Measurements from ENCODE around the gene FRY.

The FRY gene

DNA sequence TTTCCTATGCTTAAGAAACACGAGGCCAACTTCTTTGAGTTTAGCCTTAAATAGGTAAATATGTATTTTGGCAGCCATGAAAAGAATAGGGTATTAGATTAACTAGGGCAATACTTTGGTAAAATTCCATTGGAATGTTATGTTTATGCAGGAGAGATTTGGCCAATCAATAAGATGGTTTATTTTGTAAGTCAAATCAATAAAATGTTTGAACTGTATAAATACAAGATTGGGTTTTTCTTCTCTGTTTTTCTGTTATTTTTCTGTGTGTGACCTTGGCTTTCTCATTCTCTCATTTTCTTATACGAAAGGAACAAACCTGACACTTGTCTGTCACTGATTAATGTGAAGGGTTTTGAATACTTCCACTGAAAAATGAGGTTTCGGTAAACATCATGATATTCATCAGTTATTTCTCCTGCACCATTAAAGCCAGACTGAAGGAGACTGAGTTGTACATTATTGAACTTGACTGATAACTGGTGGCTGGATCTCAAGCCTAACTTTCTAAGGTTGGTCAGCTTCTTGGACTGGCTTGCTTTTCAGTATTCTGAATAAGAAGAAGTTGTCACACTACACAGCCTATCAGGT lies 8.6 kb downstream of the FRY start:
- no peaks in the 10 kb centered on the region for H3K36me3 ChIP-seq (ENCODE audit: control insufficient read depth, insufficient read depth, low read length)
- H3K4me1 ChIP-seq (ENCODE audit: control insufficient read depth, insufficient read depth, low read length) = peaks cover 17% of the 10 kb centered on the region
- H3K27me3 ChIP-seq (ENCODE audit: control insufficient read depth, insufficient read depth, low read length) = no peaks in the 10 kb centered on the region
- no peak overlapping the region for H3K4me3 ChIP-seq (ENCODE audit: low read depth, low read length)
- H3K27ac ChIP-seq (ENCODE audit: low read depth, low read length) = no peak overlapping the region
- no peak overlapping the region for H3K9ac ChIP-seq (ENCODE audit: low read depth, low read length)
- H3K9me3 ChIP-seq (ENCODE audit: control insufficient read depth, insufficient read depth, low read length) = no peaks in the 10 kb centered on the region

DNA sequence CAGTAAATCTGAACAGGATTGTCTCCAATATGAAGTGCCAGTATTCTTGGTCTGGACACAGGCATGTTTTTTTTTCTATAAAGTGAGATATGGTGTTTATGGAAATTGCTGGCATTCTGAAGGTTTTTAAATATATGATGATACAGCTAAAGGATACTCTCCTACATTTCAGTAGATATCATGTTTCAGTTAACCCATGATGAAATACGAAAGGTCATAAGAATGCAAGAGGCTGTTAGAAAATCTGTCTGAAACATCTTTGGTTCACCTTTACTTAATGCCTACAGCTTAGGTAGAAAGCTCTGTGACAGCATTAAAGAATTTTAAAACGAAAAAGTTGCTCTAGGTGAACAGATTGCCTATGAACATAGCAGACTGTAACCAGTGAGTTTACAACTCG lies 9.1 kb downstream of the FRY start:
- peaks cover 13% of the 10 kb centered on the region for H3K4me1 ChIP-seq (ENCODE audit: control insufficient read depth, insufficient read depth, low read length)
- no peaks in the 10 kb centered on the region for H3K9me3 ChIP-seq (ENCODE audit: control insufficient read depth, insufficient read depth, low read length)
- H3K27ac ChIP-seq (ENCODE audit: low read depth, low read length) = no peak overlapping the region
- no peak overlapping the region for H3K9ac ChIP-seq (ENCODE audit: low read depth, low read length)
- H3K36me3 ChIP-seq (ENCODE audit: control insufficient read depth, insufficient read depth, low read length) = no peaks in the 10 kb centered on the region
- H3K27me3 ChIP-seq (ENCODE audit: control insufficient read depth, insufficient read depth, low read length) = no peaks in the 10 kb centered on the region
- H3K4me3 ChIP-seq (ENCODE audit: low read depth, low read length) = no peak overlapping the region

DNA sequence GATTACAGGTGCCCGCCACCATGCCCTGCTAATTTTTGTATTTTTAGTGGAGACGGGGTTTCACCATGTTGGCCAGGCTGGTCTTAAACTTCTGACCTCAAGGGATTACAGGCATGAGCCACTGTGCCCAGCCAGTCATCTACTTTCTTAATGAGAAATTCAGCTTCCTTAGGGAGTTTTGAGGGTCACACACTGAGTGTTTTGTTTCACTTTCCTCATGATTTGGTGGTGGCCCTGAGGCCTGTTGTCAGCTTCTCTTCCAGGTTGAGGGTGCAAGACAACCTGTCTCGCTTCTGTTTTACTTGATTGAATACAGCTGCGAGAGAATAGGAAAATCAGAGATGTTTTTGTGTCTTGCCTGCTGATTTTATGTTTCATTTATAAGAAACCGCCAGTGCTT lies 9.9 kb downstream of the FRY start:
- H3K36me3 ChIP-seq (ENCODE audit: control insufficient read depth, insufficient read depth, low read length) = no peaks in the 10 kb centered on the region
- no peak overlapping the region for H3K27ac ChIP-seq (ENCODE audit: low read depth, low read length)
- peaks cover 12% of the 10 kb centered on the region for H3K4me1 ChIP-seq (ENCODE audit: control insufficient read depth, insufficient read depth, low read length)

DNA sequence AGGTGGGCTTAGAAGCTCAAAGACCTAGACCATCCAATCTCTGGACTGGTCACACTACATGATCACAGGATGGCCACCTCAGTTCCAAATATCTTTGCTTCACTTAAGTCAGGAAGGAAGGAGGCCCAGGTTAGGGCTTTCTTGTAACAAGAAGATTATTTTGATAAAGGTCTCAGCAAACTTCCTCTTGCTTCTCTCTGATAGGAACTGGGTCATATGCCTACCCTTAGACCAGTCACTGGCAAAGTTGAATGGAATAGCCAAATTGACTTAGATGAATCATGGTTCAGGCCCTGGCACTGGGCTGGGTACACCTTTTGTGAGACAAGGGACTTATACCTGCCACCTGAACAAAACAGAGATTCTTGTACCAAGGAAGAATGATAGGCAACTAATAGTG lies 11.0 kb downstream of the FRY start:
- no peaks in the 10 kb centered on the region for H3K36me3 ChIP-seq (ENCODE audit: control insufficient read depth, insufficient read depth, low read length)
- no peaks in the 10 kb centered on the region for H3K27me3 ChIP-seq (ENCODE audit: control insufficient read depth, insufficient read depth, low read length)
- H3K9ac ChIP-seq (ENCODE audit: low read depth, low read length) = no peak overlapping the region
- H3K9me3 ChIP-seq (ENCODE audit: control insufficient read depth, insufficient read depth, low read length) = no peaks in the 10 kb centered on the region
- peaks cover 16% of the 10 kb centered on the region for H3K4me1 ChIP-seq (ENCODE audit: control insufficient read depth, insufficient read depth, low read length)
- no peak overlapping the region for H3K4me3 ChIP-seq (ENCODE audit: low read depth, low read length)
- no peak overlapping the region for H3K27ac ChIP-seq (ENCODE audit: low read depth, low read length)

More for the DNA sequence above, 9.9 kb downstream of the FRY start:
- Histone ChIP-seq H3K9me3 (ENCODE audit: control insufficient read depth, insufficient read depth, low read length) (no peaks in the 10 kb centered on the region), H3K9ac (ENCODE audit: low read depth, low read length) (no peak overlapping the region), H3K4me3 (ENCODE audit: low read depth, low read length) (no peak overlapping the region), H3K27me3 (ENCODE audit: control insufficient read depth, insufficient read depth, low read length) (no peaks in the 10 kb centered on the region)

DNA sequence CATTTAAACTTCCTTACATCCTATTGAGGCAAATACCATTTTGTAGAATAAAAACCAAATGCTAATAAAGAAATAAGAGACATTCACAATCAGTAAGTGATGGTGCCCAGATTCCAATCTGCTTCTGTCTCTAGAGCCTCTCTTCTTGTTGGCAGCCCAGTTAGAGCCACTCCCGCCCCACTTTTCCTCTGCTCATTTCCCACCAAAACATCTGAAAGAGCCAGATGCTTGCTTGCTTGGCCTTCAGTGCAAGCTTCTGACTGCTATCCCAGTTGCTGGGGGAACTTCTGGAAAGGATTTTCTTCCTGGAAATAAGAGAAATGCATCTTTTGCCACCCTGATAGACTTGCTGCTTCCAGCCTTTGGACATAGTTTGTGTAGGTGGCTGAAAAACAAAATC lies 12.9 kb downstream of the FRY start:
- Histone ChIP-seq H3K36me3 (ENCODE audit: control insufficient read depth, insufficient read depth, low read length) (no peaks in the 10 kb centered on the region), H3K27me3 (ENCODE audit: control insufficient read depth, insufficient read depth, low read length) (no peaks in the 10 kb centered on the region), H3K9me3 (ENCODE audit: control insufficient read depth, insufficient read depth, low read length) (no peaks in the 10 kb centered on the region), H3K4me1 (ENCODE audit: control insufficient read depth, insufficient read depth, low read length) (peaks cover 23% of the 10 kb centered on the region), H3K27ac (ENCODE audit: low read depth, low read length) (no peak overlapping the region), H3K9ac (ENCODE audit: low read depth, low read length) (no peak overlapping the region), H3K4me3 (ENCODE audit: low read depth, low read length) (no peak overlapping the region)

DNA sequence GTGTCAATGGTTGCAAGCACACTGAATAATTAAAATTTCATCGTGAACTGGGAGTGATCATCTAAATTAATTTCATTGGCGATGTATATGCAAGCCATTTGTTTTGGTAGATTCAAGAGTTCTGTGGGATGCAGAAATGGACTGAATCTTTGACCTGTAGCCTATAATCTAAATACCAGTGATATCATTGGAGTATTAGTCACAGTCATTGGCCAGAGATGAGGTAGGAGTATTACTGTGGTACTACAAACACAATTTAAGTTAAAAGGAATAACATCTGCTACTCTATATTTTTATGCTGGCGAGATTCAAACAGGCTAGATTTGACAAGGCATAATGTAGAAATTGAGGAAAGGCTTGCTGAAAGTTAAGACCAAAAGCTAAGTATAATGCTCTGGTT lies 14.0 kb downstream of the FRY start:
- H3K4me3 ChIP-seq (ENCODE audit: low read depth, low read length) = no peak overlapping the region
- no peaks in the 10 kb centered on the region for H3K27me3 ChIP-seq (ENCODE audit: control insufficient read depth, insufficient read depth, low read length)
- no peak overlapping the region for H3K27ac ChIP-seq (ENCODE audit: low read depth, low read length)

DNA sequence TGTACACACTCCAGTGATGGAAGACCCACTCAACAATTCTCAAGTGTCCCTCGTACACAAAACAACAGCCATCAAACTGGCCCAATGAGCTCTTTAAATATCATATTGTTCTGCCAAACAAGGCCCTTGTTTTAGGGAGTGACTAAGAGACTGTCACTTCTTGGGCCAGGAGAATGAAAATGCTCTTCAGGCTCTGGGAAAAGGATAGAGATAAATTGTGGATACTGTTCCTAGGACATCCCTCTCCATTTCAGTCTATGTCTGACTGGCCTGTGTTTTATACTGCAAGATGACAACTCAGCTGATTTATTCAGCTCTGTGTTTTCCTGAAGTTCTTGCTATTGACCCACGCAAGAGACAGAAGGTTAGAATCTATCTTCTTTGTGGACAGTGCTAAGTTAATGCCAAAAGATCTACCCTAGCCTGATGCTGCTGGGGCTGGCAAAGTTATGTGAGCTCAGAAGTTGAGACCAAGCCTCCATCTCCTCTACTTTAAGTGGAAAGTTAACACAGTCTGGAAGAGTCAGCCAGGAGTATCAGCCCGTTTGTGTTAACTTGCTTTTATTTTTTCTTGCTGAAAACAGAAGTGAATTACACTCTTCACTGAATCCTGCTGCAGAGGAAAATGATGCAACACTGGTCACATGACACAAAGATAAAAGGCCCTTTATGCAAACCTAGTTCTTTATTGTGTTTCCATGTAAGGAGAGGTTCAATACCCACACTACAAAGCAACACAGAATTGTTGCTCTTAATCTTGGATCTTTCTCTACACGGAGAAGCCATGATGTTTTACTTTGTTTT lies 14.6 kb downstream of the FRY start:
- no peak overlapping the region for H3K9ac ChIP-seq (ENCODE audit: low read depth, low read length)
- H3K36me3 ChIP-seq (ENCODE audit: control insufficient read depth, insufficient read depth, low read length) = no peaks in the 10 kb centered on the region
- H3K27me3 ChIP-seq (ENCODE audit: control insufficient read depth, insufficient read depth, low read length) = no peaks in the 10 kb centered on the region
- no peak overlapping the region for H3K4me3 ChIP-seq (ENCODE audit: low read depth, low read length)
- H3K4me1 ChIP-seq (ENCODE audit: control insufficient read depth, insufficient read depth, low read length) = peaks cover 23% of the 10 kb centered on the region
- no peaks in the 10 kb centered on the region for H3K9me3 ChIP-seq (ENCODE audit: control insufficient read depth, insufficient read depth, low read length)
- H3K27ac ChIP-seq (ENCODE audit: low read depth, low read length) = peak overlapping the region; percentile 42

More for the DNA sequence above, 14.0 kb downstream of the FRY start:
- Histone ChIP-seq H3K9ac (ENCODE audit: low read depth, low read length) (no peak overlapping the region), H3K9me3 (ENCODE audit: control insufficient read depth, insufficient read depth, low read length) (no peaks in the 10 kb centered on the region), H3K4me1 (ENCODE audit: control insufficient read depth, insufficient read depth, low read length) (peaks cover 23% of the 10 kb centered on the region), H3K36me3 (ENCODE audit: control insufficient read depth, insufficient read depth, low read length) (no peaks in the 10 kb centered on the region)

DNA sequence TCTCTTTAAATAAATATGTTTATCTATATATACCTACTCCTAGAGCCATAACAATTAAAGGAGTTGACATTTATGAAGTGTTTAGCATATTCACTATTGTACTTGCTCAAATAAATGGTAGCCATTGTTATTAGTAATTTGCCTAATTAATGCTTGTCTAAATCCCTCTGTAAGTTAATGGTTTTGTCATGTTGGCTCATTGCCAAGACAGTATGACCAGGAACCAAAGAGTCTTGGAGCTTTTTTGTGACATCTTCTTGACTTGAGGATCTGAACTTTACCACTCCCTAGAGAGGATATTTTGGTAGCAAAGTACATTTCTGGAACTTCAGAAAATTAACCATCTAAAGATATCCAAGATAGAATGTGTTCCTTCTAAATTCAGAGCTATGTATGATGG lies 15.5 kb downstream of the FRY start:
- Histone ChIP-seq H3K27ac (ENCODE audit: low read depth, low read length) (peak overlapping the region; percentile 14), H3K4me3 (ENCODE audit: low read depth, low read length) (no peak overlapping the region), H3K27me3 (ENCODE audit: control insufficient read depth, insufficient read depth, low read length) (no peaks in the 10 kb centered on the region), H3K4me1 (ENCODE audit: control insufficient read depth, insufficient read depth, low read length) (peaks cover 23% of the 10 kb centered on the region), H3K36me3 (ENCODE audit: control insufficient read depth, insufficient read depth, low read length) (no peaks in the 10 kb centered on the region), H3K9me3 (ENCODE audit: control insufficient read depth, insufficient read depth, low read length) (no peaks in the 10 kb centered on the region), H3K9ac (ENCODE audit: low read depth, low read length) (no peak overlapping the region)

DNA sequence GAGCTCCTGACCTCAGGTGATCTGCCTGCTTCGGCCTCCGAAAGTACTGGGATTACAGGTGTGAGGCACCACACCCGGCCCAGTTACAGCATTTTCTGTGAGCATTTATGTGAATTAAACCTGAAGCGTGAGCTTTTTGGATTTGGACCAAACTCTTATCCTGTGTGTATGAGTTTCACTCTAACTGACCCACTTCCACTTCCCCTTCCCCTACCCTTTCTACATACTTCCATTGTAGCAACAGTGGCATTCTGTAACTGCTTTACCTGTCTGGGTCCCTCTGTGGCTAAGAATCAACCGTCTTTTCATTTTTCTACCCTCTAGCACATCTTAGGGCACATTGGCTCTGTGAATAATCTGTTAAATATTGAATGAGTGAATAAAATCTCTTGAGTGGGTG lies 16.2 kb downstream of the FRY start:
- Histone ChIP-seq H3K4me3 (ENCODE audit: low read depth, low read length) (no peak overlapping the region), H3K4me1 (ENCODE audit: control insufficient read depth, insufficient read depth, low read length) (peaks cover 23% of the 10 kb centered on the region), H3K36me3 (ENCODE audit: control insufficient read depth, insufficient read depth, low read length) (no peaks in the 10 kb centered on the region), H3K9ac (ENCODE audit: low read depth, low read length) (no peak overlapping the region), H3K27me3 (ENCODE audit: control insufficient read depth, insufficient read depth, low read length) (no peaks in the 10 kb centered on the region), H3K27ac (ENCODE audit: low read depth, low read length) (no peak overlapping the region), H3K9me3 (ENCODE audit: control insufficient read depth, insufficient read depth, low read length) (no peaks in the 10 kb centered on the region)

DNA sequence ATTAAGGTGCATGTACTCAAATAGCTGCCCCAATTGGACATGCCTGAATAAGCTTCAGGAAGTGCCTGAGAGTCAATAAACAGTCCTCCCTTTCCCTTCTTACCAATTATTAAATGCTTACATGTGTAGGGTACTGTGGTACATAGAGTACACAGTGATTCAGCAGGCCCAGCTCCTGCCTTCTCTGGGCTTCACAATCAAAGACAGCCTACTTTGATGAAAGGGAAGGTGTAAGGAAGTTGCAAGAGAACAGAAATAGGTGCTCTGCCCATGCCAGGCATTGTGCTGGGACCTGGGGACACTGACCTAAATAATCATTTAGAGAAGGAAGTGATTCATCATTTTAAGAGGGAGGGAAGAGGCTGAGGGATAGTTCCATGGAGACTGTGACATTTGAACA lies 17.2 kb downstream of the FRY start:
- Histone ChIP-seq H3K4me1 (ENCODE audit: control insufficient read depth, insufficient read depth, low read length) (peaks cover 23% of the 10 kb centered on the region), H3K4me3 (ENCODE audit: low read depth, low read length) (no peak overlapping the region), H3K36me3 (ENCODE audit: control insufficient read depth, insufficient read depth, low read length) (no peaks in the 10 kb centered on the region), H3K27ac (ENCODE audit: low read depth, low read length) (no peak overlapping the region), H3K9ac (ENCODE audit: low read depth, low read length) (no peak overlapping the region), H3K9me3 (ENCODE audit: control insufficient read depth, insufficient read depth, low read length) (no peaks in the 10 kb centered on the region), H3K27me3 (ENCODE audit: control insufficient read depth, insufficient read depth, low read length) (no peaks in the 10 kb centered on the region)

DNA sequence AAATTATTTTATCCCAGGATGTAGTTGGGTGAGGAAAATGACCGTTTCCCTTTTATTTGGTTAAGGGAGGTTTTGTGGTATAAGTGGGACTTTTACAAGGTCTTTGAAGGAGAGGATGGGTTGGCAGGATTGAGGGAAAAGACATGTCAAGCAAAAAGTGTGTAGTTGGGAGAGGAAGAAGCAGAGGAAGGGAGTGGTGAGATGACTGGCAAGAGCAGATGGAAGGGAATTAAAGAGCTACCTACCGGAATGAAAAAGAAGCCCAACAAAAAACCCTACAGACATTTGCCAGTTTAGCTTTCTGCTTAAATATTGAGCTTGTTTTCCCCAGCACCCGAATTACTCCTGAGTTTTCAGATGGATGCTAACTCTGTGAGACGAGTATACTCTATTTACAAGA lies 19.6 kb downstream of the FRY start:
- peaks cover 19% of the 10 kb centered on the region for H3K4me1 ChIP-seq (ENCODE audit: control insufficient read depth, insufficient read depth, low read length)
- H3K27me3 ChIP-seq (ENCODE audit: control insufficient read depth, insufficient read depth, low read length) = no peaks in the 10 kb centered on the region
- H3K27ac ChIP-seq (ENCODE audit: low read depth, low read length) = no peak overlapping the region
- H3K4me3 ChIP-seq (ENCODE audit: low read depth, low read length) = no peak overlapping the region
- no peaks in the 10 kb centered on the region for H3K36me3 ChIP-seq (ENCODE audit: control insufficient read depth, insufficient read depth, low read length)
- H3K9ac ChIP-seq (ENCODE audit: low read depth, low read length) = no peak overlapping the region
- no peaks in the 10 kb centered on the region for H3K9me3 ChIP-seq (ENCODE audit: control insufficient read depth, insufficient read depth, low read length)

All from HUES48 (cell line).